Adrenal gland (tissue), 12 donors: ENCODE measurements around the gene PRKAA2. TPM values are rescaled to one million over a fixed set of nuclear protein-coding genes. Genes with fewer than 3 reads are reported as not detected.

Experiments
- DNase-seq, 7 donors: peaks; one replicate each; pipeline ENCODE4 v3.0.0-alpha.2; 2019 to 2020
- H3K27ac ChIP-seq, 5 donors: fragments of 200-600 bp; sonication (generic) in 4 of 5; 1 replicate in 3 of 5; 2 replicates in 2 of 5; pipeline versions ENCODE4 v1.5.1 to v1.8.0; 2016 to 2020; ENCODE audit warnings: mild to moderate bottlenecking in 1 of 5
- H3K27me3 ChIP-seq: fragments of 200-600 bp; 2 replicates; pipeline ENCODE4 v1.8.0; 2021
- H3K36me3 ChIP-seq, 2 donors: fragments of 200-600 bp; replicated peaks in 1 of 2; 1 replicate in 1 of 2; 2 replicates in 1 of 2; pipeline versions ENCODE4 v1.5.1 to v1.8.0; 2018 to 2022
- H3K4me1 ChIP-seq, 2 donors: fragments of 200-600 bp; replicated peaks in 1 of 2; 1 replicate in 1 of 2; 2 replicates in 1 of 2; pipeline versions ENCODE4 v1.5.1 to v1.8.0; 2018 to 2021
- H3K4me3 ChIP-seq, 4 donors: fragments of 200-600 bp; sonication (generic) in 3 of 4; one replicate each; pipeline ENCODE4 v1.5.1; 2016 to 2018
- H3K9me3 ChIP-seq, 3 donors: fragments of 200-600 bp; sonication (generic) in 1 of 3; replicated peaks in 1 of 3; 1 replicate in 2 of 3; 2 replicates in 1 of 3; pipeline versions ENCODE4 v1.5.1 to v1.8.0; 2016 to 2021
- CTCF ChIP-seq, 6 experiments: fragments of 450-650 bp in 4 of 6; fragments of 200-600 bp in 2 of 6; sonication (generic) in 1 of 6; IDR thresholded peaks; 1 replicate in 5 of 6; 2 replicates in 1 of 6; pipeline versions ENCODE4 v1.5.1 to v1.8.0; 2016 to 2021; ENCODE audit warnings: antibody characterized with exemption in 6 of 6, mild to moderate bottlenecking in 2 of 6, moderate library complexity in 1 of 6
- POLR2A ChIP-seq, 2 donors: fragments of 450-650 bp; IDR thresholded peaks; one replicate each; pipeline ENCODE4 v1.6.1; 2017; ENCODE audit warnings: antibody characterized with exemption in 2 of 2, mild to moderate bottlenecking in 2 of 2, moderate library complexity in 1 of 2
- WGBS, 4 donors: extraction: QIAGEN DNeasy Blood & Tissue Kit in 2 of 4; methylation state at CpG; one replicate each; pipeline versions ENCODE4 v1.1.5 to v1.1.7; 2013 to 2017; 5-methylcytosine and 5-hydroxymethylcytosine counted together
- intact Hi-C, 2 donors: fragments of 100-400 bp; cut with DNase I; formaldehyde crosslinking; loops; one replicate each; pipeline versions ENCODE4 v1.14.1 to v1.15.0; 2022 to 2023
- polyA plus RNA-seq, 3 donors: library from polyadenylated mRNA; stranded (reverse); fragments of 200-250 nt in 2 of 3; fragments of 350-450 nt in 1 of 3; fragmentation: Illumina TruSeq in 1 of 3; extraction: RNeasy Lipid Tissue Mini Kit (QIAGEN cat#74804) in 1 of 3; gene quantifications; one replicate each; pipeline ENCODE4 v1.2.3, GENCODE V29; 2013 to 2014
- total RNA-seq, 9 donors: library from RNA; depleted of rRNA in 4 of 9; stranded (reverse); fragments of >200 nt in 4 of 9; fragments of 120-200 nt in 1 of 9; fragmentation: NEBNext Ultra II Directional in 1 of 9; extraction: Animal tissue kit (Norgen Biotek cat#: 25700) in 1 of 9; gene quantifications; one replicate each; pipeline versions ENCODE4 v1.1.0 to v1.2.4, GENCODE V29; 2013 to 2023
- donor health status: healthy with polysubstance abuse.
- donor health status: Bipolar disorder and iron deficiency.
- donor health status: DM: yes; HTN: yes; CAD: no.
- donor health status: DM: no; HTN: no; CAD: no.
- donor health status: DM: no; HTN: no; CAD: no.
- donor health status: DM: yes; HTN: yes; CAD: no.

PRKAA2 gene
- total and polyA plus RNA-seq, 12 donors = 0.74 to 7.6 (median 1.3) TPM

GRCh38 chr1:56630786-56631185, 14.3 kb upstream of the PRKAA2 start:
- Histone ChIP-seq H3K36me3 (no peaks in the 10 kb centered on the region), H3K9me3 (no peaks in the 10 kb centered on the region), H3K27ac (no peak overlapping the region), H3K4me3 (no peak overlapping the region), H3K4me1 (no peaks in the 10 kb centered on the region), H3K27me3 (no peaks in the 10 kb centered on the region)
- intact Hi-C loops = no loop called here
- no peak for DNase-seq
- TF ChIP-seq POLR2A (IDR thresholded peaks at IDR 0.05) = no peak
- TF ChIP-seq CTCF (IDR thresholded peaks at IDR 0.05) = no peak

GRCh38 chr1:56631901-56632300, 13.2 kb upstream of the PRKAA2 start:
- Histone ChIP-seq H3K4me1 (no peaks in the 10 kb centered on the region), H3K9me3 (no peaks in the 10 kb centered on the region), H3K27me3 (no peaks in the 10 kb centered on the region), H3K27ac (no peak overlapping the region), H3K36me3 (no peaks in the 10 kb centered on the region), H3K4me3 (no peak overlapping the region)
- no peak for DNase-seq
- intact Hi-C loops = no loop called here
- TF ChIP-seq CTCF (IDR thresholded peaks at IDR 0.05) = no peak
- TF ChIP-seq POLR2A (IDR thresholded peaks at IDR 0.05) = no peak
- 84 to 93% (median 86%) methylated on average over 2 of the region's 2 CpGs for WGBS, 4 donors

- H3K27ac ChIP-seq = no peak overlapping the region
- H3K9me3 ChIP-seq = no peaks in the 10 kb centered on the region
- H3K27me3 ChIP-seq = no peaks in the 10 kb centered on the region
- TF ChIP-seq CTCF (IDR thresholded peaks at IDR 0.05) (no peak), POLR2A (IDR thresholded peaks at IDR 0.05) (no peak)
- no peak overlapping the region for H3K4me3 ChIP-seq
- WGBS, 4 donors = 90 to 94% (median 93%) methylated on average over 3 of the region's 3 CpGs
- intact Hi-C loops = no loop called here
- H3K4me1 ChIP-seq = peaks cover 0 to 3% of the 10 kb centered on the region in 2 donors
- H3K36me3 ChIP-seq = no peaks in the 10 kb centered on the region
- DNase-seq = no peak
Observed at GRCh38 chr1:56634981-56635380, 10.1 kb upstream of the PRKAA2 start.

GRCh38 chr1:56638248-56638647, 6.9 kb upstream of the PRKAA2 start:
- Histone ChIP-seq H3K36me3 (no peaks in the 10 kb centered on the region), H3K27ac (no peak overlapping the region), H3K27me3 (no peaks in the 10 kb centered on the region), H3K9me3 (no peaks in the 10 kb centered on the region), H3K4me3 (no peak overlapping the region), H3K4me1 (peaks cover 0 to 3% of the 10 kb centered on the region in 2 donors)
- no peak for DNase-seq
- intact Hi-C loops = no loop called here
- WGBS, 4 donors = 24 to 30% (median 27%) methylated on average over 1 of the region's 1 CpG
- TF ChIP-seq POLR2A (IDR thresholded peaks at IDR 0.05) = no peak
- no peak for TF ChIP-seq CTCF (IDR thresholded peaks at IDR 0.05)
